Left forelimb (tissue), 1 donor: ENCODE measurements around the gene WEE1.
"Not testable (repeated sequence)": the region's sequence is repeated elsewhere in the genome, so short reads cannot be mapped to it uniquely, and the experiment has no call there.

Source experiments
- DNase-seq: peaks from one replicate; pipeline ENCODE4 v3.0.0-alpha.2; 2018; ENCODE audit warnings: low spot score

Gene WEE1

GRCh38 chr11:9622353-9622752, 48.9 kb downstream of the WEE1 start:
- not testable (repeated sequence) for DNase-seq

- DNase-seq: not testable (repeated sequence)
These were observed 49.6 kb downstream of the WEE1 start for GRCh38 chr11:9623053-9623452.

GRCh38 chr11:9624448-9624847, 51.0 kb downstream of the WEE1 start:
- no peak for DNase-seq

GRCh38 chr11:9625162-9625561, 51.7 kb downstream of the WEE1 start:
- DNase-seq: no peak

GRCh38 chr11:9625728-9626127, 52.3 kb downstream of the WEE1 start:
- no peak for DNase-seq

GRCh38 chr11:9626496-9627394, 53.3 kb downstream of the WEE1 start:
- DNase-seq: no peak

GRCh38 chr11:9629064-9629463, 55.6 kb downstream of the WEE1 start:
- DNase-seq: no peak

- no peak for DNase-seq
These were observed 60.2 kb downstream of the WEE1 start for GRCh38 chr11:9633679-9634078.

GRCh38 chr11:9636691-9637090, 63.2 kb downstream of the WEE1 start:
- no peak for DNase-seq

GRCh38 chr11:9639099-9639498, 65.6 kb downstream of the WEE1 start:
- DNase-seq: no peak
